Keratinocyte (primary cell): ENCODE results near the gene OPHN1. TPM values are rescaled to one million over a fixed set of nuclear protein-coding genes. Genes with fewer than 3 reads are reported as not detected.

ENCODE experiments used
- DNase-seq: peaks from one replicate; pipeline ENCODE4 v3.0.0-alpha.2; 2011; ENCODE audit warnings: low read depth, missing footprints, low spot score
- FAIRE-seq: peaks from 2 replicates; lab custom pipeline; 2011; peaks lifted over from hg19 to GRCh38; lab: Jason Lieb, UNC
- H2AFZ ChIP-seq: 2 replicates; pipeline ENCODE4 v1.6.0; 2012; ENCODE audit warnings: low read length, control low read depth, inconsistent platforms; ENCODE audit not compliant: control insufficient read depth
- H3K27ac ChIP-seq: 2 replicates; pipeline ENCODE4 v1.5.1; 2011; ENCODE audit warnings: low read length; ENCODE audit not compliant: control insufficient read depth, insufficient read depth
- H3K27me3 ChIP-seq: 3 replicates; pipeline ENCODE4 v1.6.0; 2011; ENCODE audit warnings: low read length; ENCODE audit not compliant: control insufficient read depth, insufficient read depth; ENCODE audit errors: extremely low read depth
- H3K36me3 ChIP-seq, 2 experiments: 2 replicates in 1 of 2; 3 replicates in 1 of 2; pipeline ENCODE4 v1.5.1; 2011; ENCODE audit warnings: low read length in 2 of 2, mild to moderate bottlenecking in 1 of 2; ENCODE audit not compliant: control insufficient read depth in 2 of 2, insufficient read depth in 2 of 2; ENCODE audit errors: extremely low read depth in 1 of 2
- H3K4me1 ChIP-seq: 3 replicates; pipeline ENCODE4 v1.5.1; 2011; ENCODE audit warnings: low read length; ENCODE audit not compliant: control insufficient read depth, insufficient read depth; ENCODE audit errors: extremely low read depth
- H3K4me2 ChIP-seq: 3 replicates; pipeline ENCODE4 v1.6.0; 2011; ENCODE audit warnings: low read depth, low read length; ENCODE audit not compliant: control insufficient read depth, insufficient read depth; ENCODE audit errors: extremely low read depth
- H3K4me3 ChIP-seq, 3 experiments: fragments of 200-600 bp in 1 of 3; sonication (generic) in 1 of 3; 2 replicates in 2 of 3; 3 replicates in 1 of 3; pipeline ENCODE4 v1.5.1; 2011 to 2016; ENCODE audit warnings: low read length in 3 of 3, mild to moderate bottlenecking in 3 of 3, control low read depth in 2 of 3, inconsistent platforms in 1 of 3, low read depth in 1 of 3, mixed read lengths in 1 of 3, mixed run types in 1 of 3, moderate library complexity in 1 of 3; ENCODE audit not compliant: control insufficient read depth in 2 of 3, insufficient read depth in 2 of 3; ENCODE audit errors: extremely low read depth in 1 of 3
- H3K79me2 ChIP-seq: 2 replicates; pipeline ENCODE4 v1.6.0; 2012; ENCODE audit warnings: low read length; ENCODE audit not compliant: control insufficient read depth, insufficient read depth
- H3K9ac ChIP-seq: 3 replicates; pipeline ENCODE4 v1.6.0; 2011; ENCODE audit warnings: low read length; ENCODE audit not compliant: control insufficient read depth, insufficient read depth; ENCODE audit errors: extremely low read depth
- H3K9me1 ChIP-seq: 3 replicates; pipeline ENCODE4 v1.6.0; 2011; ENCODE audit warnings: low read length; ENCODE audit not compliant: control insufficient read depth, insufficient read depth; ENCODE audit errors: extremely low read depth
- H3K9me3 ChIP-seq: 2 replicates; pipeline ENCODE4 v1.5.1; 2012; ENCODE audit warnings: low read depth, low read length; ENCODE audit not compliant: control insufficient read depth
- H4K20me1 ChIP-seq: 3 replicates; pipeline ENCODE4 v1.6.0; 2011; ENCODE audit warnings: low read length; ENCODE audit not compliant: control insufficient read depth, insufficient read depth; ENCODE audit errors: extremely low read depth
- CTCF ChIP-seq, 3 experiments: IDR thresholded peaks in 1 of 3; conservative IDR thresholded peaks in 1 of 3; optimal IDR thresholded peaks in 1 of 3; 2 replicates in 2 of 3; 3 replicates in 1 of 3; pipeline versions ENCODE3 to v1.5.1; 2011; ENCODE audit warnings: low read length in 3 of 3, mild to moderate bottlenecking in 3 of 3, moderate library complexity in 2 of 3, control low read depth in 1 of 3, inconsistent platforms in 1 of 3; ENCODE audit not compliant: insufficient read depth in 2 of 3; ENCODE audit errors: extremely low read depth in 1 of 3
- EZH2 ChIP-seq: IDR thresholded peaks from one replicate; pipeline ENCODE4 v1.6.1; 2012; ENCODE audit warnings: inconsistent platforms, mild to moderate bottlenecking, low read length, moderate library complexity
- dilution Hi-C: fragments of 300-500 bp; cut with MboI; formaldehyde crosslinking; loops from one replicate; pipeline ENCODE4 v1.7.0; 2020; ENCODE audit warnings: low sequenced_read_pairs; ENCODE audit not compliant: extremely low pct_ligation_motif_present
- polyA plus RNA-seq, 5 experiments: library from polyadenylated mRNA; depleted of rRNA in 3 of 5; stranded (reverse) in 3 of 5; stranded (forward) in 1 of 5; unstranded in 1 of 5; fragments of >200 nt; gene quantifications; 1 replicate in 1 of 5; 2 replicates in 3 of 5; 3 replicates in 1 of 5; pipeline versions ENCODE4 v1.2.1 to v1.2.3, GENCODE V29; 2011 to 2012; ENCODE audit warnings: missing spikeins in 2 of 5, low read depth in 1 of 5, low replicate concordance in 1 of 5

The OPHN1 gene
- polyA plus RNA-seq, 1 donor (not counting 4 experiments of a cell fraction or from before 2014, with no cell fraction given) = 3.1 TPM

- dilution Hi-C loops = no loop called here
- Histone ChIP-seq H3K27me3 (no peaks in the 10 kb centered on the region), H3K79me2 (no peaks in the 10 kb centered on the region), H3K9me3 (no peaks in the 10 kb centered on the region), H3K36me3 (no peaks in the 10 kb centered on the region), H3K9me1 (no peaks in the 10 kb centered on the region), H3K9ac (no peak overlapping the region), H2AFZ (no peak overlapping the region), H4K20me1 (no peaks in the 10 kb centered on the region), H3K27ac (no peak overlapping the region), H3K4me2 (no peak overlapping the region), H3K4me3 (no peak overlapping the region), H3K4me1 (no peaks in the 10 kb centered on the region)
- FAIRE-seq (no peak), DNase-seq (no peak)
- TF ChIP-seq EZH2 (no peak), CTCF (optimal IDR thresholded peaks at IDR 0.05 in 1 of 3, IDR thresholded peaks at IDR 0.05 in 1 of 3, conservative IDR thresholded peaks at IDR 0.05 in 1 of 3; ENCODE audit: extremely low read depth in 1 of 3, insufficient read depth in 2 of 3, low read length in 3 of 3) (no peak)
Observed at GRCh38 chrX:68365341-68365740, 68.0 kb downstream of the OPHN1 start.

- Histone ChIP-seq H2AFZ (no peak overlapping the region), H3K9me1 (no peaks in the 10 kb centered on the region), H3K4me2 (no peak overlapping the region), H3K4me1 (no peaks in the 10 kb centered on the region), H3K27ac (no peak overlapping the region), H3K36me3 (no peaks in the 10 kb centered on the region), H3K4me3 (no peak overlapping the region), H3K9me3 (no peaks in the 10 kb centered on the region), H3K27me3 (no peaks in the 10 kb centered on the region), H3K9ac (no peak overlapping the region), H4K20me1 (no peaks in the 10 kb centered on the region), H3K79me2 (no peaks in the 10 kb centered on the region)
- no peak for DNase-seq
- no peak for FAIRE-seq
- TF ChIP-seq EZH2 (no peak), CTCF (optimal IDR thresholded peaks at IDR 0.05 in 1 of 3, IDR thresholded peaks at IDR 0.05 in 1 of 3, conservative IDR thresholded peaks at IDR 0.05 in 1 of 3; ENCODE audit: extremely low read depth in 1 of 3, insufficient read depth in 2 of 3, low read length in 3 of 3) (no peak)
- dilution Hi-C loops = no loop called here
Observed at GRCh38 chrX:68363984-68364383, 69.3 kb downstream of the OPHN1 start.
